ENCODE results near the gene EP400.

GRCh38 chr12:132099739-132100138 is 150.0 kb downstream of the EP400 start:
- TF ChIP-seq NBN (conservative IDR thresholded peaks at IDR 0.05) (no peak), HOXA9 (CRISPR knock-in tag; IDR thresholded peaks at IDR 0.05; ENCODE audit: borderline replicate concordance) (no peak), FOXM1 (CRISPR knock-in tag; IDR thresholded peaks at IDR 0.05) (no peak), ZNF280B (CRISPR knock-in tag; IDR thresholded peaks at IDR 0.05; ENCODE audit: borderline replicate concordance) (no peak)
